Measurements from ENCODE around the gene ARHGAP10.

GRCh38 chr4:147923854-147924253 is 192.0 kb downstream of the ARHGAP10 start:
- TF ChIP-seq CTCF (IDR thresholded peaks at IDR 0.05) (no peak), POLR2A (IDR thresholded peaks at IDR 0.05; ENCODE audit: low read depth) (no peak)

Data from esophagus muscularis mucosa (tissue), 3 donors.